CD4-positive, alpha-beta T cell treated with Interleukin-12 subunit alpha and Interleukin-12 subunit beta, for 1 hour (primary cell): Measurements from ENCODE around the gene STRN4.

Experiments
- DNase-seq: peaks from one replicate; pipeline ENCODE4 v3.0.0-alpha.2; 2020

The STRN4 gene

DNA sequence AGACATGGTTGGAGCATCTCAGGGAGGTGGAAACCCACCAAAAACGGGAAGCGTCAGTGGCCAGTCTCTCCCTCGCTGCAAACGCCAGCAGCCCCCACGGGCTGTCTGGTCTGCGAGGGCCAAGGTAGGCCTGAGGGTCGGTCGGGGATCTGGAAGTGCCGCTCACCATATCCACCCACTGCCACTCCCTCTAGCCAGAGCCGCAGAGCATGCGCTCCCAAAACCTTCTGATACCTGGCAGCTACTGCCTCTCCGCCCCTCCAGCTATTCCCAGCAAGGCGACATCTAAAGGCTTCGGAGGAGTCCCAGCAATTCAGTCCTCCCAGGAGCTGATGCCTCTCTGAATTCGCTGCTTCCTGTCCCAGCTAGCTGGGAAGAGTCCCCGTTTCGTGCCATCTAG lies 4.8 kb downstream of the STRN4 start:
- no peak for DNase-seq

DNA sequence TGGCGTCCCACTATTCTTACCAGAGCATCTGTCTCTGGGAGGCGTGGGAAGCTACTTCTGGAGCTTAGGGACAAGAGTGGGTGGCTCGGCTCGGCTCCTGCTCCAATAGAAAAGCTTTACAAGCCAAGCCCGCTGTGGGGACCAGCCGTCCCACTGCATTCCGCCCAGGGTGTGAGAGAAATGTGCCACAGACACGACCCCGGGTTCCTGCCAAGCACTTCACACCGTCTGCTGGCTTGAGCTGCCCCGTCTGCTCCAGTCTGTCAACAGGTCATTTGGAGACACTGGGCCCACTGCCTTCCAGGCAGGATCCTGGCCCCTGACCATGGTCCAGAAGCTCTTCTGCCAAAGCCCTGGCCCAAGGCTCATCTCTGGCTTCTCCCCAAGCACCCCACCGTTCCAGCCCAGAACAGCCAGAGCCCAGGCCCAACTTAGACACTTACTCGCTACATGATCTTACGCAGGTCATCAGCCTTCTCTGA lies 6.9 kb downstream of the STRN4 start:
- no peak for DNase-seq

DNA sequence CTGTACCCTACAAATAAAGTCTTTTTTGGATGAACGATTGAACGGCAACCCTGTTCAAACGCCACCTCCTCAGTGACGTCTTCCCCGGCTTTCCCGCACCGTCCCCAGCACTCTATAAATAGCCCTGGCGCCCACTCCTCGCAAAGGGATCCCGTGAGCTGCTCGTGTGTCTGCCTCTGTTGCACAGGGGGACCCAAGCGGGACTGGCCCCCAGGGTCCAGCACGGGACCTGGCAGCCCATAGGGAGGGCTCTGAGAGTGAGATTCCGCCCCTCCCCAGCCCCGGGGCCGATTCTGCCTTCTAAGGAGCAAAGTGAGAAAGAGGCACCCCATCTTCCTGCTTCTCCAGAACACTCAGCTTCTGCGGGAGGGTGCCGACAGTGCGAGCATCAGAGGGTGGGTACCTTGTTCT lies 8.5 kb downstream of the STRN4 start:
- no peak for DNase-seq

DNA sequence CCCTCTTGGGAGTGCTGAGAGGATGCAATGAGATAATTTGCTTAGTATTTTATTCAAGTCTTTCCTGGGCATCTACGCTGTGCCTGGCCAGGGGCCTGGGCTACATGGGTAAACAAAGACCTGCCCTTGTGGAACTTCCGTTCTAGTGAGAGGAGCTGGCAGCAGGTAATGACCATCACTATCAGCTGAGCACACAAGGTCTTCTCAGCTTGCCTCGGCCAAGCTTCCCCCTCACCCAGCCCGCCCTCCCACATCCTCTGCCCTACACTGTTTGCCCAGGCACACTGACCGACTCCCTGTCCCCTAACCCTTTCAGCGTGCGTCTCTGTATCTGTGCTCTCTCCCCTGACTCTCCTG lies 9.0 kb downstream of the STRN4 start:
- no peak for DNase-seq

DNA sequence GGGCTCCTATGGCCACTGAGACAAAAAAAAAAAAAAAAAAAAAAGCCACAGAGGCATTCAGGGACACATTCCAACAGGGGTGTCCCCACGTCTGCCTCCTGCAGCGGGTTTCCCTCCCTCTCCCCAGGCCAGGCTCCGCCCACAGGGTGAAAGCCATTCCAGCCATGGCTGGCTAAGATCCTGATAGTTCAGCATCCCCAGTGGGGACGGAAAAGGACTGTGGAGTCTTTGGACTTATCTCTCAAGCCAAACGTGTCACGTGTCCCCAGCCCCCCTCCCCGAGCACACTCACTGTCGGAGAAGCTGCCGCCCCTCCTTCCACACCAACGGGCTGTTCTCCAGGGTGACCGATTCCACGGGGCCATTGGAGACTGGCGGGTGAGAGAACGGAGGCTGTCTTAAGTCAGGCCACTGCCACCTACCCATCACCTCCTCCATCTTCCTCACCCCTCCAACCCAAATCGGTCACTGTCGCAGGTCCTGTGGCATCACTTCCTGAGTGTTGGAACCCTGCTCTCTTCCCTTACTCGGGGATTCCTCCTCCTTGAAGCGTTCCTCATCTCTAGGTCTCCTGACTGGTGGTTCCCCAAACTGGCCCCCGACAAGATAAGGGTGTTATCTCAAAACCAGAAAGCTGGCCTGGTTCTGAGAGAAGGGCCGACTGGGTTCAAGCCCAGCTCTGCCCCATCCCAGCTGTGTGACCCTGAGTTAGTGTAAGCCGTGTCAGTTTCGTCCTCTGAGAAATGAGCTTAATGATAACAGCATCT lies 9.5 kb downstream of the STRN4 start:
- no peak for DNase-seq

DNA sequence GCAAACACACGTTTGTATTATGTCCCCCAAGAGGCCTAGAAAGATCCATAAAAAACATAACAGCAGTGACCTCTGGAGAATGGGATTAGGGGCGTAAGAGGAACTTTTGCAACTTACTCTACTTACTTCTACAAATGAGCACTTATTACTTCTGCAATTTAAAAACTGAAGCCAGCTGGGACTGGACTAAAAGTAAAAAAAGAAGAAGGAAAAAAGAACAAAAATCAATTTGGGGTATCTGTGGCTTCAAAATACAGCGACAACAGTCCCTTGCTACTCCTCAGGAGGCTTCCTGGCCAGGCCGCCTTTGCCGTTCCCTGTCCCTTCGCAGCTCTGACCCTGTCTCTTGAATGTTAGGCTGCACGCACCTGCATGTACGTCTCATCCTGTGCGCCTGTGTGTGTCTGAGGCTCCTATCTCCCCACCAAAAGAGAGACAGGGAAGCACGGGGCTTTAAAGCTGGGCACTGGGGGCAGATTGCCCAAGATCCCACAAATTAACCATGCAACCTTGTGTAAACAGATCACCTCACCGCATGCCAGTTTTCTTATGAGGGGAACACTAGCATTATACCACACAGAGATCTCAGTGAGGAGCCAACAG lies 12.5 kb downstream of the STRN4 start:
- DNase-seq = no peak

DNA sequence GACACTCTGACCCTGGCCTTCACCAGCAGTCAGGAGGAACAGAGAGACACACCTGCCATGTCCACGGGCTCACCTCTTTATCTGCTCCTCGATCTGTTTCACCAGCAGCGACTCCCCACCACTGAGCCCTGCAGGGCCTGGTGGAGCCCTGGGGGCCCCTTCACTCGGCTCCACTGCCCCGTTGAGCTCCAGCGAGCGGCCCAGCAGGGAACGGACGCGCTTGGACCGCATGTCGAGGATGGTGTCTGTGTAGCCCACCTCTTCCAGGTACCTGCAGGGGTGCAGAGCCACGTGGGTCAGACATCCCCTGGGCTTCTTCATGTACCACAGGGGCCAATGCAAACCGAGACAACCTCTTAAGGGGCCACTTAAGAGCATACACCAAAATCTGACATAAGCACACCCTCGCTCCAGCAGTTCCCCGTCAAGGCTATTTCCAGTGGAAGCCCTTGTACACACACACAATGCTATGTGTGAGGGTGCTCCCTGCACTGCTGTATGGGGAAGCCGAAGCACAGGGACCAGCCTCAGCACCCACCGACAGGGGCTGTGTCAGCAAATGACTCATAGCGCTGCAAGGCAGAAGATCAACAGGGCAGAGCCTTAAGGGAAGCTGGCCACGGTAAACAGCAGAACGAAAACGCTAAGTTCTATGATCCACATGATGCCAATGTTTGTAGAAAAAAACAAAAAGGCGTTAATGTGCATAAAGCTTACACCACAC lies 13.1 kb downstream of the STRN4 start:
- DNase-seq = no peak

DNA sequence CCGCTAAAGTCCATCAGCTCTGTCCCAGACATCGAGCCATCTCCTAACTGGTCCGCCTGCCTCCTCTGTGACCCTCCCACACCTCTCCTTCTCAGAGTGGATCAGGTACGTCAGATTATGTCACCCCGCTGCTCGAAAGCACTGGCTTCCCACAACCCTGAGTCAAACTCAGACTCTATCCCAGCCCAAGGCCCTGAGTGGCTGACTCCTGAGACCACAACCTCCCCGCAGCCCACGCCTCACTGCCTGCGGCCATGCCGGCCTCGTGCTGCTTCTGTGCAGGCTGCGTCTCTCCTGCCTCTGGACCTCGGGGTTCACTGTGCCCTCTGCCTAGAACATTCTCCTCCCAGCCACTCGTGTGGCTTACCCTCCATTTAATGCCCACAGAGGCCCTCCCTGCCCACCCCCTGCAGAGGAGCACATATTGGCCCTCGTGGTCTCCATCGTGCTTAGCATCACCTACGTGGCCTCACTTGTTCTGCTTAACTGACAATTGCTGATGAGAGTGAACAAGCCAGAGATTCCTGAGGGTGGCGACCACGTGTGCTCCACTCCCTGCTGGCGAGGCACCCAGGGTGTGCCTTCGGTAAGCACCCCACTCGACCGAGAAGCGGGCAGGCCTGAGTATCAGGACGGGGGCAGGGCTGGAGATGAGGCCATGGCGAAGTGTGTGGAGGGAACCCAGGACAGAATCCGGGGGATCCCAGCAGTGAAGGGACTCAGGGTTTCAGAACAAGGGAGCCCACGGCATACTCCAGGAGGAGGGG lies 13.9 kb downstream of the STRN4 start:
- DNase-seq = no peak

DNA sequence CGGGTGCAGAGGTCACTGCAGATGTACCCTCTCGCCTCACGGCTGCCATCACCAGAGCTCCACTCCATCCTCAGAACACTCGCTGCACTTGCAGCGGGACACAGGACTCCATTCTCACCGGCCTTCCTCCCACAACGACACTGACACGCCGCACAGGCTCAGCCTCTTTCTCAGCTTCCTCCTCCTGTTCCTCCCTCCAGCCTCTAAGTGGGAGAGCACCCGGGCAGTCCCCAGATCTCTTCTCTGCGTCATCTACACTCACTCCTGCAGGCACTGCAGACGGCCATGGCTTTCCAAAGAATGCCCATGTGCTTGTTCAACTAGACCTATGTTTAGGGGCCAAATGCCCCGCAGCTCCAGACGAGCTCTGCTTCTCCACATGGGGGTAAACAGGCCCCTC lies 14.7 kb downstream of the STRN4 start:
- DNase-seq = no peak

DNA sequence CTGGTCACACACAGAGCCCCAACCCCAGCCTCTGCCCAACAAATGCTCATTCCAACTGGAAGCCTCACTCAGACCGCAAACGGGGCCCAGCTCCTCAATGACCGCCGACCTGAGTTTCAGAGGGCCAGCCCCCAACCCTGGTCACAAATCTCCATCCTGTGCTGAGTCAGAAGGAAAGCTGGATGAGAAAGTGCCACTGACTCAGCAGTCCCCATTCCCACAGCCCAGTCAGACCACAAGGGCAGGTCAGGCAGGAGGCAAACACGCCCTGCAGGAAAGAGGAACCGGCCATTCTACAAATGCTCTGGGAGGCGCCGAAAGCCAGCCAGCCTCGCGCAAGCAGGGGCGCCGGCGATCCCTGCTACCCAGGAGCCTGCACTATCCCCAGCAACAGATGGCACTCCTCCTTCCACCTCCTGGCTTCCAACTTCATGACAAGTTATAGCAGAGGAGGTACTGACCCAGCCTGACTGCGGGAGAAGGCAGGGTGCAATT lies 15.2 kb downstream of the STRN4 start:
- DNase-seq = peak; percentile 27

DNA sequence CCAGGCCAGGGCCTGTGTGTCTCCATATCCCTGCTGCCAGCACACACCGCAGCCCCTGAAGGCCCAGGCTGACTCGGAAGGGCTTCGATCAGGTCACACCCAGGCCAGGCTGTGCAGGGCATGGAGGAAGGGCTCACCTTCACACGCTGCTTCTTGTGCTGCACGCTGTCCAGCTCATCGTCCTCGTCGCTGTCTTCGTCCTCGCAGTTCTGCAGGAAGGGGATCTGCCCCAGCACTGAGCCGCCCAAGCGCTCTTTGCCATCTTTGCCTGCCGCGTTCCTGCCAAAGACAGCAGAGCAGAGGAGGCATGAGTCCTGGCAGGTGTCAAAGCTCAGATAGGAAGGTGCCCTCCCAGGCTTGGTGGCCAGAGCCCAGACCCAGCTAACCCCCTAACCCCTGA lies 15.7 kb downstream of the STRN4 start:
- no peak for DNase-seq

DNA sequence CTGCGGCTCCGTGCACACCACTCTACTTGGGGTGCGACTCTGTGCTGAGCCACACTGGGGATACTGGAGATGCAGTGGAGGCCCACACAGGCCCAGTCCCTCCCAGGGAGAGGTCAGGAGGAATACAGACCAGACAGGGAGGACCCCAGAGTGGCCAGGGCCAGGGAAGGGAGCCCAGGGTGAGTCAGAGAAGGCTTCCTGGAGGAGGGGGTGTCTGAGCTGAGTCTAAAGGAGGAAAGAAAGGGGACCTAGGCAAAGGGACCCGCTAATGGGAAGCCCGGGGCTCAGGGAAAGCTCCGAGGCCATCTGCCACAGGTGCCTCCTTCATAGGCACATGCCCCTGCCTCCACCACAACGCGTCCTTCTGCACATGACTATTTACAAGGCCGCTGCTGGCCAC lies 16.1 kb downstream of the STRN4 start:
- DNase-seq = no peak

DNA sequence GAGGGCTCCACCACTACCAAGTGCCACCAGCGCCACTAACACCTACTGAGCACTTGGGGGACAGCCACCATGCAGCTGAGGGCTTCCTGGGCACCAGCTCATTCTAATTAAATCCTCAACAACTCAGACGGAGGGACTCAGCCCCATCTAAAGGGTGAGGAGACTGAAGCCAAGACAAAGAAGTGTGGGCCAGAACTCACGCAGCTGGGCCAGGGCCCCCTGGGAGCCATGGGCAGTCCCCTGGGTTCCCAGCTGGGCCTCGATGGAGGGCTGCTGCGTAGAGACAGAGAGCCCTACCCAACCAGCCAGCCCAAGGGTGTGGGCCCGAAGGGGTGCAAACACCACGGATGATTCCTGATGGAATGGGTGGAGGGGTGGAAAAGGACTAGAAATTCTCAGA lies 16.6 kb downstream of the STRN4 start:
- no peak for DNase-seq

DNA sequence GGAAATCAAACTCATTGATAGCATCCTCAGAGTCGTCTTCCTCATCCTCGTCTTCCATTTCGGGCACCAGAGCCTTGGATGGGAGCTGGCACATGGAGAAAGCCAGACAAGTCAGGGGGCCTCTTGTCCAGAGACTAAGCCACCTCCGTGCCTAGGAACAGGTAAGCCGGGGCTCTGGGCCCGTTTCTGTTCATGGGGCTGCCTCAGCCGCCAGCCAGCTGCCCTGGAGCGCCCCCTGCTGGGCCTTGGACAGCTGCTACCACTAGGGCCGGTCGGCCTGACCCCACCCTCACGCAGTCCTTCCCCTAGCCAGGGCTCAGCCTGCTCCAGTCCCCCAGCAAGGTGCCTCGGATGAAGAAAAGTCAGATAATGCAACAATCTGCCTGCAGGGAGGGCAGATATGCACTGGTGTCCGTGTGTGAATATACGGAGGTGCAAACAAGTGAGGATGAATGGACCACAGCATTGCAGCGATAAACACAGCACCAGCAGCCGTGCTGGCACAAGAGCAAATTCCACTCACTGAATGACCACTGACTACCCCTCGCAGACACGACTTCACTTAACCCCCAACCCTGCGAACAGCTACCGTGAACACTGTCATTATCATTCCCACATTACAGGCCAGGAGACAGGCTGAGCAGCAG lies 17.4 kb downstream of the STRN4 start:
- DNase-seq = peak; percentile 84

DNA sequence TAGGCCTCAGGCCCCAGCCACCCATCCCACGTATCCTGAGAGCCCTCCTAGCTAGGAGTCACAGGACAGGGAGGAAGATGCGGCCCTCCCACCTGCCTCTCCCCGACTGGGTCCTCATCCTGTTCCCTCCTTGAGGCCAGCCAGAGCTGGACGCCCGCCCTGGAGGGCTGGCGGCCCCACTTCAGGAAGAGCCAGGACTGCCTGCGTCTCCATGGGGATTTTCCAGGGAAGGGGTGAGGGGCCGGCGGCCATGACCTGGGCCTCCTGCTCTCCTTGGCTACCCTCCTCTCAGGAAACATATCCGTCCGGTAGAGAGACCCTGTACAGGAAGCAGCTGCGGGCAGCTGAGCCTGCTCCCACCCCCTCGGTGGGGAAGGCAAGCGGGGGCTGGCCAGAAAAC lies 18.0 kb downstream of the STRN4 start:
- no peak for DNase-seq

DNA sequence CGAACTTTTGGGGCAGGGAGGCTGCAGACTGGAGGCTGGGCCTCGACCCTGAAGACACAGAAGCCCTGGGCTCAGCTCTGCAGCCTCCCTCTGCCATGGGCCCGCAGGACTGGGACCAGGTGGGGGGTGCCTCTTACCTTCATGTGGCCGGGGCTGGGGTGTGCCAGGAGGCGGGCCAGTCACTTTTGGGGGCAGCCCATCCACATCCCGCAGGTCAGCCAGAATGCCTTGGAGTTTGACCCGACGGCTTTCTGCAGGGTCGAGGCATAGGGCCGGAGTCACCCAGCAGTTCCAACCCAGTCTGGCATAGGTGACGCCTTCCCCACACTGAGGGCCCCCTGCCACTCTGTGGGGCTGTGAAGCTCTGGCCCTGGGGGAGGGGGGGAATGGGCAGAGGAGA lies 18.5 kb downstream of the STRN4 start:
- no peak for DNase-seq

DNA sequence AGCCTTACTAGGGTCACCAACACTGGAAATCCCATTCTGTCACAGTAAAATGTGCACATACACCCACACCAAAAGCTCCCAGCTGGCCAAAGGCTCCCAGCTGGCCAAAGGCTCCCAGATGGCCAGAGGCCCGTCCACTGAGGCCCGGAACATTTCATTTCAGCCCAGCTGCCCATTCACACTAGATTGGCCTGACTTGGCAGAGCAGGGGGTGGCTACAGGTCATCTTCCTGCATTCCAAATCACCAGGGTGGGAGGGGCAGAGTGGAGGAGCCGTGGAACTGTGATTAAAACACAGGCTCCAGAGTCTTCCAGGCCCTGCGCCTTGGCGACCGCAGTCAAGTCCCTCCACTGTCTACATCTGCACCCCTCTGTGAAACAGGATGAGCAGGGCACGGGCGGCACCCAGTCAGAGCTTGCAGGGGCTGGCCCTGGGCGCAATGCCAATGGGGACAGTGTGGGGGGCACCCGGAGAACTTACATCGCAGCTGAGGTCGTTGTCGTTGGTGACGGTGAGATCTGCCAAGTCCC lies 19.2 kb downstream of the STRN4 start:
- DNase-seq = no peak

DNA sequence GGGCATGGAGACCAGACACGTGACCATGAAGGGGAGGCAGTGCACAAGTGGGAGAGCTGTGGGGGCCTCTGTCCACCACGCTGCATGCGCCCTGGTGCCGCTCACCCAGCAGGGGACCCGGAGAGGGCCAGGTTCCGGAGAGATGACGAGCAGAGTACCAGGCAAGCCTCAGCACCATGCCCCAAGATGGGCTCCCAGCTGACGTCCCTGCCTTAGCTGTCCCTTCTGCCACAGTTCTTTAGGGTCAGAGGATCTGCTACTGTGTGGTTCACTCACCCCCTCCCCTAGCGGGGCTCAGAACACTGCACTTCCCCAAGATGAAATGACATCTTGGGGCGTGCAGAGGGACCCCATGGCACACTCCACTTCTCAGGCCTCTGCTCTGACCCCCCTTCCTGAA lies 19.7 kb downstream of the STRN4 start:
- no peak for DNase-seq

DNA sequence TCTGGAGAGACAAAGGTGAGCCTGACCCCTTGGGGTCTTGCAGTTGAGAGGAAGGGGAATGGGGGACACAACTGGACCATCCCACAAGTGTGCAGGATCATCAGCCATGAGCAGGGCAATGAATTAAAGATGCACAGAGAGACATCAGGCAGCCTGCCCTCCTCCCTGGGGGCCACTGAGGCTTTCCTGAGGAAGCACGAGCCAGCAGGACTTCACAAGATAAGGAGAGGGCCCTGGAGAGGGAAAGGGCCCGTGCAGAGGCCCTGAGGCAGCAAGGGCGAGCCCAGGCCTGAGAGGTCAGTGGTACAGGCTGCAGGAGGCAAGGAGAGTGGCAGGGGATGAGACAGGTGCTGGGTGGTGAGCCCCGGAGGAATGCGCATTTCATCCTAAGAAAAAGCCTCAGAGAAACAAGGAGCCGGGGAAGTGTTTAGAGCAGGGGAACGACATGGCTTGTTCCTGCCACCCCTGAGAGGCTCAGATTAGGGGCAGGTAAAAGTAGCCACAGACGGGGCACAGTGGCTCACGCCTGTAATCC lies 20.3 kb downstream of the STRN4 start:
- DNase-seq = no peak

DNA sequence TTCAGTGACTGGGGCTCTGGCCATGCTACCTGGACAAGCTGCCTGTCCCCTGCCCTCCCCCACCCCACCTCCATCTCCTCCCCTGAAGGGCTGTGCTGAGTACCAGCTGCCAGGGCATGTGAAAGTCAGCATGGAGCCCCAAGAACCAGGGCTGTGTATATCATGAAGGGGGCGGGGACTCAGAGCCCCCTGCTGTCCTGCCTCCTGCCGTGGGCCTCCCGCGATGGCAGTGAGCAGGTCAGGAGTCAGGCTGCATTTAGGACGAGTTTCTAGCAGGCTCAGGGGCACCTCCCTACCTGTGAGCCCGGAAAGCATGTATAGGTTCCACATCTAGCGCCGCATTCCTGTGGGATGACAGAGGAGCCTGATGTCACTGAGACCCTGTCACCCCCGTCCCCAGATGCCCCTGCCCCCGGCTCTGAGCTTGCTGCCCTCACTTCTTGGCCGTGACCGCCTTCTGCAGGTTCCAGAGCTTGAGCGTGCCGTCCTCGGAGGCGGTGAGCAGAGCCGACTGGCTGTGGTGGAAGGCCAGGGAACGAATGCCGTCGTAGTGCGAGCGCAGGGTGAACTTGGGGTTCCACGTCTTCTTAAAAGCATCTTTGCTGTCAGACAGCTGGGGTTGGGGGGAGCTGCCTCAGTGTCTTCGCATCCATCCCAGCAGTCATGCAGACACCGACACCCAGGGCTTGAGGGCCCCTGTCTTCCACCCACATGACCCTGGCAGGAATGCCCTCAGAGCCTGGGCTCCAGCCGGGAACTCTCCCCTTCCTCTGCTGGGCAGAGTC lies 21.0 kb downstream of the STRN4 start:
- no peak for DNase-seq

DNA sequence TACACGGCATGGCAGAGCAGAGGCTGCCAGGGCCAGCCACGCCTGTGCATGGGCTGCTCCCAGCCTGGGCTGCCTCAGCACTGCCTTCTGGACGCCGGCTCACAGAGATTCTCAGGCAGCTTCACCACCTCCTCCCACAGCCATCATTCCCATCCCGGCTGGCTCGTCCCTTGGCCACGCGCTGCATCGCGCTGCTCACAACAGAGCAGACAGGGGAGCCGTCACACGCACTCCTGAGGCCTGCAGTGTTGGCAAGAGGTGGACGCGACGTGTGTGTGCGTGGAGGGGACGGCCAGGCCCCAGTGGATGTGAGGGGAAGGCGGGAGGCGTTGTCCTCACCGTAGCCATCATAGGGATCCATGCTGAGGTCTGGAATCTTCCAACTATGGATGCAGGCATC lies 21.8 kb downstream of the STRN4 start:
- DNase-seq = no peak
